NCI-H1436 treated with DMSO at 0.1 percent for 48 hours (cell line): ENCODE measurements around the gene SLC17A7.

Experiments
- DNase-seq: peaks from one replicate; lab custom pipeline; 2025; lab: John Stamatoyannopoulos, UW

Gene SLC17A7

GRCh38 chr19:49408816-49409440 lies 32.4 kb downstream of the SLC17A7 start:
- DNase-seq, result no peak

GRCh38 chr19:49407482-49408015 lies 33.8 kb downstream of the SLC17A7 start:
- no peak for DNase-seq

GRCh38 chr19:49407079-49407478 lies 34.2 kb downstream of the SLC17A7 start:
- DNase-seq, result no peak

- DNase-seq, result peak; percentile 86
Measured at GRCh38 chr19:49403404-49404187, 37.7 kb downstream of the SLC17A7 start.

- no peak for DNase-seq
Measured at GRCh38 chr19:49400029-49400428, 41.3 kb downstream of the SLC17A7 start.

- DNase-seq, result no peak
Measured at GRCh38 chr19:49398931-49399330, 42.4 kb downstream of the SLC17A7 start.

GRCh38 chr19:49398001-49398615 lies 43.2 kb downstream of the SLC17A7 start:
- no peak for DNase-seq

- no peak for DNase-seq
Measured at GRCh38 chr19:49396738-49397505, 44.4 kb downstream of the SLC17A7 start.

- DNase-seq, result no peak
Measured at GRCh38 chr19:49395581-49396407, 45.5 kb downstream of the SLC17A7 start.

GRCh38 chr19:49393881-49394280 lies 47.4 kb downstream of the SLC17A7 start:
- DNase-seq, result no peak

GRCh38 chr19:49391581-49392399 lies 49.5 kb downstream of the SLC17A7 start:
- DNase-seq, result no peak

GRCh38 chr19:49390929-49391359 lies 50.4 kb downstream of the SLC17A7 start:
- no peak for DNase-seq

- DNase-seq, result no peak
Measured at GRCh38 chr19:49390131-49390928, 51.0 kb downstream of the SLC17A7 start.

- DNase-seq, result no peak
Measured at GRCh38 chr19:49389406-49389805, 51.9 kb downstream of the SLC17A7 start.

GRCh38 chr19:49387936-49388372 lies 53.4 kb downstream of the SLC17A7 start, which contains the start of gene KASH5:
TSS of gene KASH5 (plus strand) at chr19:49388249. CDS start at chr19:49390884, 2,635 bp downstream.
- DNase-seq, result no peak

GRCh38 chr19:49383599-49383998 lies 57.7 kb downstream of the SLC17A7 start:
- DNase-seq, result no peak

GRCh38 chr19:49382639-49383038 lies 58.7 kb downstream of the SLC17A7 start:
- no peak for DNase-seq

GRCh38 chr19:49380391-49380790 lies 60.9 kb downstream of the SLC17A7 start:
- DNase-seq, result no peak
